IMR-90 (cell line): ENCODE data around the gene NECAB2. TPM values are rescaled to one million over a fixed set of nuclear protein-coding genes. Genes with fewer than 3 reads are reported as not detected.

Experiments
- ATAC-seq: fragments of 200-7000 bp; cut with Tn5 transposase; 2 replicates; pipeline ENCODE4 v1.9.1; 2020; ENCODE audit warnings: low read depth, mild to moderate bottlenecking, moderate library complexity
- BruUV-seq: library from RNA; stranded (reverse); fragments of 400-500 nt; replicated peaks from 2 replicates; lab custom pipeline; 2021; lab: Mats Ljungman, UMichigan
- CTCF ChIA-PET: fragments of 300-600 bp; formaldehyde crosslinking; extraction: SDS; loops from one replicate; lab custom pipeline; 2021; ENCODE audit warnings: antibody characterized with exemption; lab: Yijun Ruan, JAX
- POLR2A ChIA-PET: fragments of 300-600 bp; sonication (Branson Sonifier 250); formaldehyde crosslinking; loops from one replicate; lab custom pipeline; 2022; ENCODE audit warnings: antibody characterized with exemption; ENCODE audit not compliant: unreplicated experiment; lab: Charles Lee
- DNase-seq: peaks from one replicate; pipeline ENCODE4 v3.0.0; 2013
- H2AFZ ChIP-seq: replicated peaks from 2 replicates; pipeline ENCODE3; 2013; ENCODE audit warnings: low read length, mild to moderate bottlenecking; ENCODE audit not compliant: poor library complexity
- H2AK5ac ChIP-seq: 2 replicates; pipeline ENCODE4 v1.6.1; 2013; ENCODE audit warnings: low read depth, low read length, inconsistent platforms
- H2AK9ac ChIP-seq: replicated peaks from 2 replicates; pipeline ENCODE3; 2013; ENCODE audit warnings: mild to moderate bottlenecking, low read depth, low read length, moderate library complexity; ENCODE audit not compliant: poor library complexity
- H2BK120ac ChIP-seq: 2 replicates; pipeline ENCODE4 v1.6.1; 2013; ENCODE audit warnings: low read depth, low read length, inconsistent platforms
- H2BK15ac ChIP-seq: 3 replicates; pipeline ENCODE4 v1.6.1; 2013; ENCODE audit warnings: low read depth, low read length, inconsistent platforms
- H2BK20ac ChIP-seq: 2 replicates; pipeline ENCODE4 v1.6.1; 2013; ENCODE audit warnings: low read depth, mild to moderate bottlenecking, inconsistent platforms, low read length, moderate library complexity
- H2BK5ac ChIP-seq: 2 replicates; pipeline ENCODE4 v1.6.1; 2013; ENCODE audit warnings: mild to moderate bottlenecking, low read depth, low read length, inconsistent platforms; ENCODE audit not compliant: poor library complexity, severe bottlenecking
- H3K14ac ChIP-seq: replicated peaks from 2 replicates; pipeline ENCODE4 v1.6.1; 2013; ENCODE audit warnings: low read depth, low read length, inconsistent platforms
- H3K18ac ChIP-seq: 2 replicates; pipeline ENCODE4 v1.6.1; 2013; ENCODE audit warnings: low read depth, low read length, control low read depth
- H3K23ac ChIP-seq: 2 replicates; pipeline ENCODE4 v1.6.1; 2013; ENCODE audit warnings: low read depth, low read length, inconsistent platforms
- H3K27ac ChIP-seq: 2 replicates; pipeline ENCODE4 v1.5.1; 2013; ENCODE audit warnings: mild to moderate bottlenecking, control low read depth, low read length; ENCODE audit not compliant: insufficient read depth
- H3K27me3 ChIP-seq: 2 replicates; pipeline ENCODE4 v1.6.1; 2013; ENCODE audit warnings: low read length; ENCODE audit not compliant: control insufficient read depth, insufficient read depth
- H3K36me3 ChIP-seq: 2 replicates; pipeline ENCODE4 v1.6.1; 2013; ENCODE audit warnings: low read length, mixed read lengths; ENCODE audit not compliant: control insufficient read depth, insufficient read depth
- H3K4ac ChIP-seq: 2 replicates; pipeline ENCODE4 v1.6.1; 2013; ENCODE audit warnings: low read depth, low read length, inconsistent platforms
- H3K4me1 ChIP-seq: 2 replicates; pipeline ENCODE4 v1.6.1; 2013; ENCODE audit warnings: low read length, mixed read lengths; ENCODE audit not compliant: control insufficient read depth, insufficient read depth
- H3K4me2 ChIP-seq: 2 replicates; pipeline ENCODE4 v1.6.1; 2013; ENCODE audit warnings: low read depth, mild to moderate bottlenecking, control low read depth, low read length, moderate library complexity
- H3K4me3 ChIP-seq: 2 replicates; pipeline ENCODE4 v1.5.1; 2013; ENCODE audit warnings: low read depth, mild to moderate bottlenecking, control low read depth, low read length, moderate library complexity; ENCODE audit not compliant: insufficient read depth
- H3K56ac ChIP-seq: 2 replicates; pipeline ENCODE4 v1.6.1; 2013; ENCODE audit warnings: low read length, inconsistent platforms; ENCODE audit not compliant: insufficient read depth; ENCODE audit errors: extremely low read depth
- H3K79me1 ChIP-seq, 2 experiments: 2 replicates each; pipeline ENCODE4 v1.6.1; 2013; ENCODE audit warnings: low read length in 2 of 2, inconsistent platforms in 1 of 2, low read depth in 1 of 2
- H3K9ac ChIP-seq: 2 replicates; pipeline ENCODE4 v1.6.1; 2013; ENCODE audit warnings: low read depth, low read length, control low read depth
- H3K9me1 ChIP-seq: 2 replicates; pipeline ENCODE4 v1.6.1; 2013; ENCODE audit warnings: low read length, inconsistent platforms; ENCODE audit not compliant: insufficient read depth
- H3K9me3 ChIP-seq: 2 replicates; pipeline ENCODE4 v1.6.1; 2013; ENCODE audit warnings: low read length; ENCODE audit not compliant: control insufficient read depth, insufficient read depth
- H4K20me1 ChIP-seq: 2 replicates; pipeline ENCODE4 v1.6.1; 2013; ENCODE audit warnings: low read length, inconsistent platforms; ENCODE audit not compliant: insufficient read depth
- H4K5ac ChIP-seq: 2 replicates; pipeline ENCODE4 v1.6.1; 2013; ENCODE audit warnings: mild to moderate bottlenecking, low read depth, low read length, control low read depth
- H4K8ac ChIP-seq, 2 experiments: 2 replicates each; pipeline ENCODE4 v1.6.1; 2013; ENCODE audit warnings: low read depth in 2 of 2, low read length in 2 of 2, control low read depth in 1 of 2, inconsistent platforms in 1 of 2
- H4K91ac ChIP-seq: 2 replicates; pipeline ENCODE4 v1.6.1; 2013; ENCODE audit warnings: low read depth, low read length, inconsistent platforms; ENCODE audit not compliant: insufficient read depth
- BHLHE40 ChIP-seq: fragments of 150-350 bp; IDR thresholded peaks from 2 replicates; pipeline ENCODE4 v1.6.1; 2016; ENCODE audit warnings: mild to moderate bottlenecking, low read depth, low read length
- MAZ ChIP-seq: IDR thresholded peaks from 2 replicates; pipeline ENCODE4 v1.6.1; 2012; ENCODE audit warnings: low read depth, mild to moderate bottlenecking, low read length, improper control_type of control experiment, moderate library complexity, borderline replicate concordance
- NFE2L2 ChIP-seq: fragments of 150-350 bp; IDR thresholded peaks from 2 replicates; pipeline ENCODE4 v1.6.1; 2016; ENCODE audit warnings: low read depth, mild to moderate bottlenecking, low read length
- POLR2A ChIP-seq: IDR thresholded peaks from 2 replicates; pipeline ENCODE4 v1.6.1; 2012; ENCODE audit warnings: mild to moderate bottlenecking, low read depth, low read length
- RAD21 ChIP-seq: IDR thresholded peaks from 2 replicates; pipeline ENCODE4 v1.6.1; 2012; ENCODE audit warnings: low read length, improper control_type of control experiment
- WGBS, 2 experiments: methylation state at CpG; one replicate each; pipeline versions ENCODE4 v1.1.5 to v1.1.7; 2013; ENCODE audit warnings: missing lambda C conversion rate in 2 of 2; ENCODE audit not compliant: insufficient read length in 1 of 2; ENCODE audit errors: extremely low coverage in 2 of 2; 5-methylcytosine and 5-hydroxymethylcytosine counted together
- dilution Hi-C: fragments of 300-500 bp; cut with HindIII; formaldehyde crosslinking; loops from one replicate; pipeline ENCODE4 v1.14.3; 2018; ENCODE audit warnings: low sequenced_read_pairs; ENCODE audit not compliant: unreplicated experiment
- in situ Hi-C: fragments of 300-500 bp; cut with MboI; formaldehyde crosslinking; loops from 3 replicates; pipeline ENCODE4 v1.14.3; 2019; ENCODE audit warnings: low sequenced_read_pairs, inconsistent platforms, mixed read lengths
- intact Hi-C: fragments of 100-400 bp; cut with micrococcal nuclease; formaldehyde crosslinking; loops from 2 replicates; pipeline ENCODE4 v1.10.0; 2022
- polyA plus RNA-seq, 3 experiments: library from polyadenylated mRNA; depleted of rRNA; stranded (reverse); fragments of >200 nt; gene quantifications; 2 replicates each; pipeline ENCODE4 v1.2.3, GENCODE V29; 2012; ENCODE audit warnings: low replicate concordance in 1 of 3
- total RNA-seq: library from RNA; depleted of rRNA; stranded (reverse); fragments of >200 nt; gene quantifications from 2 replicates; pipeline ENCODE4 v1.2.3, GENCODE V29; 2012
- TF ChIP-seq, protein P1 (sequence below): fragments of 150-350 bp; IDR thresholded peaks from 2 replicates; pipeline ENCODE4 v1.6.1; 2016; ENCODE audit warnings: low read depth, mild to moderate bottlenecking, low read length, moderate library complexity, borderline replicate concordance

The NECAB2 gene
- total and polyA plus RNA-seq, 2 of the 4 experiments (the other 2 are of a cell fraction): 0.27 TPM; not detected in 1

DNA sequence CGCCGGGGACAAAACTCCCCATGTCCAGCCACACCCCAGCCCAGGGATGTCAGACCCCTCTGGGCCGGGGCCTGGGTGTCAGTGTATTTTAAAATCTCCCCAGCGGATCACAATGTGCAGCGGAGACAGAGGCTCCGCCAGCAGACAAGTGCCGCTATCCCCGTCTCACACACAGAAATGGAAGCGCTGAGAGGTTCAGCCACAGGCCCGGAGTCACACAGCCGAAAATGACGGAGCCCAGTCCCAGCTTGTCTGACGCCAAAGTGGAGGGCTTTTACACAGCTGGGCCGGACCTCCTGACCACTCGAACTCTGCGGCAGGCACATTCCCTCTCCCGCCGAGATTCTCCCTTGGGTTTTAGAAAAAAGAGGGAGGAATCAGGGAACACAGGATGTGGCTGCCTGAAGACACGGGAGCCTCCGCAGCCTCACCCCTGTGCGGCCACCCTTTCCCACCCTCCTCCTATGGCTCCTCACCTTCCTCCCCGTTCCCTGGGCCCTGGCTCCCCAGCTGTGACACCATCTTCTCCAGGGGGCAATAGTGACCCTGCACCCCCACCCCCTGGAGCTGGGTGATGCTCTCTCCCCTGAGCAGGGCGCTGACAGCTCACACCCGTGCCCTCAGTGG is 21.8 kb upstream of the NECAB2 start:
- ATAC-seq (no peak), DNase-seq (no peak)
- no peak overlapping the region for H2BK5ac ChIP-seq
- no peak overlapping the region for H2BK120ac ChIP-seq
- dilution Hi-C loops (no loop called here), in situ Hi-C loops (no loop called here), intact Hi-C loops (no loop called here)
- no peak overlapping the region for H2BK20ac ChIP-seq
- no peak overlapping the region for H4K5ac ChIP-seq
- POLR2A ChIA-PET: no interaction called here
- no peak overlapping the region for H3K4me2 ChIP-seq
- no TSS peak for BruUV-seq
- H4K8ac ChIP-seq: no peak overlapping the region
- no peak overlapping the region for H2AFZ ChIP-seq
- H2AK9ac ChIP-seq: no peak overlapping the region
- no peak overlapping the region for H3K4me3 ChIP-seq
- no peaks in the 10 kb centered on the region for H3K4me1 ChIP-seq
- H3K14ac ChIP-seq: no peak overlapping the region
- H3K27ac ChIP-seq: no peak overlapping the region
- H3K56ac ChIP-seq: no peak overlapping the region
- H3K18ac ChIP-seq: no peak overlapping the region
- no peaks in the 10 kb centered on the region for H3K36me3 ChIP-seq
- H2BK15ac ChIP-seq: no peak overlapping the region
- H3K27me3 ChIP-seq: no peaks in the 10 kb centered on the region
- peaks cover 4% of the 10 kb centered on the region for H3K9me1 ChIP-seq
- TF ChIP-seq MAZ (no peak), NFE2L2 (no peak), POLR2A (no peak), RAD21 (no peak), BHLHE40 (no peak)
- TF ChIP-seq, protein P1, sequence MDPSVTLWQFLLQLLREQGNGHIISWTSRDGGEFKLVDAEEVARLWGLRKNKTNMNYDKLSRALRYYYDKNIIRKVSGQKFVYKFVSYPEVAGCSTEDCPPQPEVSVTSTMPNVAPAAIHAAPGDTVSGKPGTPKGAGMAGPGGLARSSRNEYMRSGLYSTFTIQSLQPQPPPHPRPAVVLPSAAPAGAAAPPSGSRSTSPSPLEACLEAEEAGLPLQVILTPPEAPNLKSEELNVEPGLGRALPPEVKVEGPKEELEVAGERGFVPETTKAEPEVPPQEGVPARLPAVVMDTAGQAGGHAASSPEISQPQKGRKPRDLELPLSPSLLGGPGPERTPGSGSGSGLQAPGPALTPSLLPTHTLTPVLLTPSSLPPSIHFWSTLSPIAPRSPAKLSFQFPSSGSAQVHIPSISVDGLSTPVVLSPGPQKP: no peak
- H3K9ac ChIP-seq: no peak overlapping the region
- no peak overlapping the region for H2AK5ac ChIP-seq
- CTCF ChIA-PET: no interaction called here
- H3K9me3 ChIP-seq: no peaks in the 10 kb centered on the region
- no peak overlapping the region for H3K23ac ChIP-seq
- H4K20me1 ChIP-seq: no peaks in the 10 kb centered on the region
- H4K91ac ChIP-seq: no peak overlapping the region
- no peaks in the 10 kb centered on the region for H3K79me1 ChIP-seq
- WGBS, 2 experiments: no CpG with 5 or more reads among the region's 24 CpGs
- H3K4ac ChIP-seq: no peak overlapping the region
